GM19035 (cell line): ENCODE results near the gene COPA.
"Not testable (repeated sequence)": the region's sequence is repeated elsewhere in the genome, so short reads cannot be mapped to it uniquely, and the experiment has no call there.

Experiments
- ATAC-seq: cut with Tn5 transposase; IDR thresholded peaks from one replicate; pipeline ENCODE4 v1.9.1; 2021; ENCODE audit not compliant: unreplicated experiment

COPA gene

DNA sequence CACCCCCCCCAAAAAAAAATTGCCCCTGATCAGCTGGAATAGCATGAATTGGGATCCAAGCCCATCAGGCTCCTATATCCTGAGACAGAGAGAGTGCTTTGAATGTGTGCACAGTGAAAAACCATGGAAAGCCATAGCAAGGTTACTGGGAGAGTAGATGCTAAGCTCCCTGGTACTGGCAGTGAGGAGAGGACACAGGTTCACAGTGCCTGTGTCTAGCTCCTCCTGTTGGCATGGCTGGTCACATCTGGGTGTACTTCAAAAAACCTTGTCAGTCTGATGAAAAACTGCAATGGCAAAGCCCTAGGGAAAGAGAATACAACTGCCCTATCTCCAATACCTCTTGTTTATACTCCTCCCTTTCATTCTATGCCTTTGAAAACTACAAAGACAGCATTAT, 12.9 kb downstream of the COPA start:
- ATAC-seq = no peak

DNA sequence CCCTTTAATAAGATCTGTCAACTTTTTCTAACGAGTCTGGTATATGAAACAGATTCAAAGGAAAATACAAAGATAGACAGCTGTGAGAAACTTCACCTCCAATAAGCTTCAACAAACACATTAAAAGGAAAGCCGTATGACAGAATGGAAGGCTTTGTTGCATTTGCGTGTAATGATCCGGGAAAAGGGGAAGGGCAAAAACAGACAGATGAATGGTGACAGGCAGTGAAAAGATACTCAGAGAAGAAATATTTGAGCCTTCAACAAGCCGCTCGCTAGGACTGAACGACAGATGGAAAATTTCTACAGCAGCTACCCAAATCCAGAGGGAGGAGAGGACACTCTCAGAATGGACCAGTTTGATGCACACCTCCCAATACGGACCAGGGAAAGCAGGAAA, 14.9 kb downstream of the COPA start:
- no peak for ATAC-seq

DNA sequence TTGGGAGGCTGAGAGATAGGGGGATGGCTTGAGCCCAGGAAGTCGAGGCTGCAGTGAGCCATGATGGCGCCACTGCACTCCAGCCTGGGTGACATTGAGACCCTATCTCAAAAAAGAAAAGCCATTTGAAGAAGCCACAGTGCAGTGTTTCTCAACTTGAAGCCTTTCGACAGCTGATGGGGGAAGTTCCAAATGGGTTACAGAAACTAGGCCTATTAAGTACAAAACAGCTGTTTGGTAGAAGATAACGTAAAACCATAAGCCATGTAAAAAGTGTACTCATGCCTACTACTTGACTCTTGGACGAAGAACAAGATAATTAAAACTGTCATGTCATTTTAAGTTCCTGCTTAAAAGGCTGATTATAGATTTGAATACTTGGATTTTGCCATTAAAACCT, 16.6 kb downstream of the COPA start:
- no peak for ATAC-seq

DNA sequence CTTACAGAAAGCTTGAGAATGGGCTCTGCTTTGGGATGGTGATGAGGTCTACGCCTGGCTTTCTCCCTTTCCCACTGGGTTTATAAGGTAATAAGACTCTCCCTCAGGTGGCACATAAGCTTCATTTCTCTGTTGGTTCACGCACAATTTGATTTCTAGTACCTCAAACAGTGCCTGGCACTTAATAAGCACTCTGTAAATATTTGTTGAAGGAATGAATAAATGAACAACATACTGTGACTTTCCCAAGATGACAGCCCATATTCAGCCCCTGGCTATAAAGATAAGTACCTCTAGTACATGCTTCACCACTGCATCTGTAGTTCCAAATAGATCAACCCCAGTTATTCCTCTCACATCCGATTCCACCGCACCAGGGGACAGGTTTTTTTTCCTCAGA, 17.8 kb downstream of the COPA start:
- ATAC-seq = no peak

DNA sequence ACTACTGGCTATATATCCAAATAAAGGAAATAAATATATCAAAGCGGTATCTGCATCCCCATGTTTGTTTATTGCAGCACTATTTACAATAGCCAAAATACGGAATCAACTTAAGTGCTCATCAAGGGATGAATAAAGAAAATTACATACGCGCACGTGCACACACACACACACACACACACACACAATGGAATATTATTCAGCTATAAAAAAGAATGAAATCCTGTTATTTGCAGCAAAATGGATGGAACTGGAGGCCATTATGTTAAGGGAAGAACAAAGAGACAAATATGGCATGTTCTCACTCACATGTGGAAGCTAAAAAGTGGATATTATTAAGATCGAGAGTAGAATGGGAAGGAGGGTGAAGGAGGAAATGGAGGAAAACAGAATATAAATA, 20.2 kb downstream of the COPA start:
- ATAC-seq = no peak

DNA sequence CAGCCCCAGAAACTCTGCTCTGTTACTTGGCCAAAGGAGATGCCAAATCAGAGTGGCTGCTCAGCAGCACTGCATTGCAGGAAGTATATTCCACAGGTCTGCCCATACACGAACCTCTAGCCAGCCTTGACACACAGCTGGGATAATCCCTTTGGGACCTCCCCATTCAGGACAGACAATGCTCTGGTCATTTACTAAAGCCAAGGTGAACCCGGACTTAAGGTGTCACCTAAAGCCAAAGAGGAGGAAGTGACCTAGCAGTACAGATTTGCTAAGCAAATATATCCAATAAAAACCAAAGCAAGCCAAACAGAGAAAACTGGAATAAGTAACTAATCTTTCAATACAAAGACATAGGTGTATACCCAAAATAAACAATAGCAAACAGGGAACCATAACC, 27.7 kb downstream of the COPA start:
- ATAC-seq = no peak

DNA sequence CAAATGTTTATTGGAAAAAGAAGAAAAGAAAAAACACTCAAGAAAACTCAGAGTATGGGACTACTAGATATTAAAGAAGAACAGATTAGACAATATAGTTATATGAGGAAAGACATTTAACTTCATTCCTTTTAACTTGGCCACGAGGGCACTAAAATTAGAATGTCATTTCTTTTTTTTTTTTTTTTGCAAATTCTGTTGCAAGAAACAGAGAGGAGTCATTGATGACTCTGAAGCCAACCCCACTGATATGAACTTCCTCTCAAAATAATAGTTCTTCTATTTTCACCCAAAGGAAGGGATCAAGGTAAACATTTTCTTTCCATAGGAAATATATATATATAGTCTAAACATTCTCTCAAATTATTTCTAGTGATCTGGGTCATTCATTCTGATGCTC, 33.5 kb downstream of the COPA start:
- ATAC-seq = no peak

DNA sequence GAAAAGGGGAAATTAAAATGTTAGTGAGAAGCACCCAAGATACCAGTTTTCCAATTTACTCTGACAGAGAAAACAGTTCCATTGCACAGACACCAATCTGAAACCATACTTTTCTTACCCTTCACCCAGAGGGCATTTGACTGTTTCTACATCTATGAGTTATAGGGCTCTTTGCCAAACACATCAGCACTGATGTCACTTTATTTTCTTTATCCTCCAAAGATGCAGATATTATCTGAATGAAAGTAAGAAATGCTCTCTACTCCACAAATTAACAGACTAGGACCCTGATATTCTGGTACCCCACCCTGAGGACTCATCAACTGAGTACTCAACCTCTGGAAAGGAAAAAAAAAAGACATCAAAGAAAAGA, 33.9 kb downstream of the COPA start:
- ATAC-seq = no peak

DNA sequence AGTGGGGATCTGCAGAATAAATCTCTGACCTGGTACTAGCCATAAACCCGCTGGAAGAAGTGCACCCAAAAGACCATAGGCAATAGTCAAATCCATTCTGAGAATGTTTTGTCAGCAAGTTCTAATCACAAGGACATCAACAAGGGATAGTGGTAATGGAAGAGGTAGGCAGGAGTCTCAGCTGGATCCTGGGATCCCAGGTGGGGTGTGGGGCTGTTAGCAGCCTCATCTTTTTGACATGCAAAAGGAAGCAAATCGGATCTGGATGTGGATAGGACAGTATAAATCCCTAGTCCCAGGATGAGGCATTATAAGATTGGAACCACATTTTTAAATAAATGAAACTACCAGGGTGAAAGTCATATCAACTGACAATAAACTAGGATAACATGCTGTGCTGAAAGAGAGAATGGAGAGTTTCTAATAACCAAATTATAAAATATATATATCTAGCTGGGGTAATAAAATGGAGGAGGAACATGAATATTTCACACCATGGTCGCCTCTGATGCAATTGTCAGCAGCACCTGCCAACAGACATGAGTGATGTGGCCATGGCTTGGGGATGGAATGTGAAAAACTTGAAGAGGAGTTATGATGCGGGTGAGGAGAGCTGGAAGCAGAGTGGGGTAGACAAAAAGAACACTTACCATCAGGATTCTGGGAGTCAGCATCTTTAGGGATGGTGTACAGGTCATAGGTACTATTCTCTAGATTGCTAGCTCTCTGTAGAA, 34.4 kb downstream of the COPA start:
- no peak for ATAC-seq

DNA sequence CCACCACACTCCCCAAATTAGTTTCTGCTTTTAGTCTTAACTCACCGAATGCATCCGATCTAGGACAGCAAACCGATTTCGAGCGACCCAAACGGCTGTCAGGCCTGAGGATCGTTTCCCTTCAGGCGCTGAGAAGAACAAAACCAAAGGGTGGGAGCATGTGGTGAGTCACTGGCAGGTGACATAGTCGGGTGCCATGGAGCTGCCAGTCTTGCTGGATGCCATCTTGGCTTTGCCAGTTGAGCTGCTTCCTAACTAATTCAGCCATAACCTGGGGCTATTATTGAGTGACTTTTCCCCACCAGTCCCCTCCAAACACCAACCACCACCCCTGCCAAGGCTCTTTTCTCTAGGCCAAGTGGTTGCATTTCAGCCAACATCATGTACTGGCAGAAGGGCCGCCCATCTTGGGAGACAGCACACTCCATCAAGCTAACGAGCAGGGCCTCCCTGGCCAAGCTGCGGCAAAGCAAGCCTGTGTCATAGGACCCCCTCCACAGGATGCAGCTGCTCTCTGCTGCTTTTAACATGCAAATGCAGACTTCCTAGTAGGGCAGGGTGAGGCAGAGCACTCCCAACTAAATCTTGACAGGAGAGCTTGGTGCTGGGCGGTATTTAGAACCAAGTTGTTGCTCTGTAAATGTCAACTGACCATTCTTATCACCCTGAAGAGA, 35.8 kb downstream of the COPA start:
- no peak for ATAC-seq

DNA sequence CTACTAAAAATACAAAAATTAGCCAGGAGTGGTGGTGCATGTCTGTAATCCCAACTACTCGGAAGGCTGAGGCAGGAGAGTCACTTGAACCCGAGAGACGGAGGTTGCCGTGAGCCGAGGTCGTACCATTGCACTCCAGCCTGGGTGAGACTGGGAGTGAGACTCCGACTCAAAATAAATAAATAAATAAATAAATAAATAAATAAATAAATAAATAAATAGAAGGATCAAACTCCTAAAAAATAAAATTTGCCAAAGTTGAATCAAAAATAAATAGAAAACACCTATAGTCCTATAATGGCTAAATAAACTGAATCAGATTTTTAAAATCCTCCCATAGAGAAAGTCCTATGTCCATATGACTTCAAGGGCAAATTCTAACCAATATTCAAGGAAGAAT, 42.9 kb downstream of the COPA start:
- ATAC-seq = no peak

DNA sequence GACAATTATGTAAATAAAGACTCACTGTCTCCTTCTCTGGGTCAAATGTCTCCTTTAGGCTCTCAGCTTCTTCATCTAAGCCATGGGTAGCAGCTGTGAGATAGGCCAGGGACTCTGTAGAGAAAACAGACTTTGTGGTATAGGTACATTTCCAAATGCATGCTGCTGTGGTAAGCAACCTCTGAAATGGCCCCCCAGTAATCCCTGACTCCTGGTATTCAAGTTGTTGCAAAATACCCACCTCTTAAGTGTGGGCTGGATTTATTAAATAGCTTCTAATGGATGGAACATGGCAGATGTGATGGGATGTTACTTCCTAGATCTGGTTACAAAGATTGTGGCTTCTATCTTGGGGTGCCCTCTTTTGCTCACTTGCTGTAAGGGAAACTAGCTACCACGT, 47.0 kb downstream of the COPA start:
- ATAC-seq = no peak

DNA sequence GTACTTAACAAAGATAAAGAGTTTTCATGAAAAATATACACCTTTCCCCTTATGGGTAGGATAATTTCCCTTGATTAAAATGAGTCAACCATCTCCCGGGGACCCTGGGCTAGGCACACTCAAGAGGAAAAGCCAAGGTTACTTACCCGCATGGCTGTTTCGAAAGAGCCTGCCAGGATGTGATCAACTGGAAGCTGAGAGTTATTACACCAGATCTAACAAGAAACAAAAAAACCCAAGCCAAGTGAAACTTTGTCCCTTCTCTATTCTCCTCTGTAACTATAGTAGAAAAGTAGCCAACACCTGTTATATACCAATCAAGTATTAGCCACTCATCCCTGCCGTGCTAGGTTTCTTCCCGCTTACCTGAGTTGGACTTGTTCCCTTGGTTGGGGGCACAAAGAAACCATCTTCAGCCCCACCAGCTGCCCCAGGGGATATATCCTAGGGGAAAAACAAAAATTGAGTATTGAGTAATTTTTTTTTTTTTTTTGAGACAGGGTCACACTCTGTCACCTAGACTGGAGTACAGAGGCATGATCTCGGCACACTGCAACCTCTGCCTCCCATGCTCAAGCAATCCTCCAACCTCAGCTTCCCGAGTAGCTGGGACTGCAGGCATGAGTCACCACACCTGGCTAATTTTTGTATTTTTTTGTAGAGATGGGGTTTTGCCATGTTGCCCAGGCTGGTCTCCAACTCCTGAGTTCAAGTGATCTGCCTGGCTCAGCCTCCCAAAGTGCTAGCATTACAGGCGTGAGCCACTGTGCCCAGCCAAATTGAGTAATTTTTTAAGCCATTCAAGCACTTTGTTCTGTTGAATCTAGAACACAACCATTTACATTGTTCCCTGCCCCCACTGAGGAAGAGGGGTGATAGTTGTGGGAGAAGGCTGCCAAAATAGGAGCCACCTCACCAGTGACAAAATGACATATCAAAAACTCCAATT, 49.8 kb downstream of the COPA start:
- no peak for ATAC-seq

DNA sequence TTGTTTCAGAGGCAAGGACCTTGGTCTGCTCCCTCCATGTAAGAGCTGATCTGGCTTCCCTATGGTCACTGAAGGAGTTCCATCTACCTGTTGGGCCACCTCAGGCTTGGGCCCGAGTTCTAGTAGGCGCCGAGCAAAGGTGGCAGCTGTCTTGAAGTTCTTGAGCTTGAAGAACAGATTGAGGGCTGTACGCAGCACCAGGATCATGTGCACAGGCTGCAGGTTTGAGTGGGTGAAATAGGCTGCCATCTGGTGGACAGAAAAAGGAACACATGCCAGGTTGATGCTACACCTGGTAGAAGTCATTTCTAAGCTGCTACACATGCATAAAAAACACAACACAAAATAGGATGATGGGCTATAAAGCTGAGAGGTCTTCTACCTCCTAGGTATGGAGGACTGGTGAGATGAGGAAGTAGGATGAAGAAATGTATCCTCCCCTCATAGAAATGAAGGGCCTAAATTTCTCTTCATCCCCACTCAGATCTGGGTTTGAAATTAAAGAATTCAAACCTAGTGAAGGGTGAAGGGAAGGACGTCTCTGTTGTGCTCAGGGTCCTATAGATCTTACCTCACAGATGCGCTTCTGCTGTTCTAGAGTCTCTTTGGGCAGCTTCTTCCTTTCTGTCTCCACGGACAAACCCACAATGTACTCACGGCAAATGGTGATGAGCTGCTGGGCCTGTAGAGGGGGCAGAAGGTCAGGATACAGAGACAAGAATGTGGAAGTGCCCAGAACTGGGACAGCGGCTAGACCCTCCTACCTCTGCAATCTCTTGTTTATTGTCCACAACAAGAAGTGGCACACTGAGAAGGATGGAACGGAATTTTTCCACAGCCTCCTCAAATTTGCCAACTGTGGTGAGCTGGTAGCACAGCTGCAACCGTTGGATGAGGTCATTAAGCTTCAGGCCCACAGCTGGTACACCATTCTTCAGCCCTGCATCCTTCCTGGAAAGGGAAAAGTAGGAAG, 51.5 kb downstream of the COPA start:
- ATAC-seq = peak; percentile 78

DNA sequence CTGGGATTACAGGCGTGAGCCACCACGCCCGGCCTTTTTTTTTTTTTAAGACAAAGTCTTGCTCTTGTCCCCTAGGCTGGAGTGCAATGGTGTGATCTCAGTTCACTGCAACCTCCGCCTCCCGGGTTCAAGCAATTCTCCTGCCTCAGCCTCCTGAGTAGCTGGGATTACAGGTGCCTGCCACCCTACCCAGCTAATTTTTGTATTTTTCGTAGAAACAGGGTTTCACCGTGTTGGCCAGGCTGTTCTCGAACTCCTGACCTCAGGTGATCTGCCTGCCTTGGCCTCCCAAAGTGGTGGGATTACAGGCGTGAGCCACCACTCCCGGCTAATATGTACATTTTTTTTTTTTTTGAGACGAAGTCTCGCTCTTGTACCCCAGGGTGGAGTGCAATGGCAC, 55.3 kb downstream of the COPA start:
- ATAC-seq = not testable (repeated sequence)

DNA sequence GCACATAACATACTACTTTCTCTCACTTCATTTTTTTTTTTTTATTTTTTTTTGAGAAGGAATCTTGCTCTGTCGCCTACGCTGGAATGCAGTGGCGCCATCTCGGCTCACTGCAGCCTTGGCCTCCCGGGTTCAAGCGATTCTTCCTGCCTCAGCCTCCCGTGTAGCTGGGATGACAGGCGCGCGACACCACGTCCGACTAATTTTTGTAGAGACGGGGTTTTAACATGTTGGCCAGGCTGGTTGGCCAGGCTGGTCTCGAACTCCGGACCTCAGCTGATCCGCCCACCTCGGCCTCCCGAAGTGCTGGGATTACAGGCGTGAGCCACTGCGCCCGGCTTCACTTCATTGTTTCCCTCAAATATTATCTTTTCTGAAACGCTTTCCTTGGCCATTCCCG, 57.5 kb downstream of the COPA start:
- no peak for ATAC-seq

DNA sequence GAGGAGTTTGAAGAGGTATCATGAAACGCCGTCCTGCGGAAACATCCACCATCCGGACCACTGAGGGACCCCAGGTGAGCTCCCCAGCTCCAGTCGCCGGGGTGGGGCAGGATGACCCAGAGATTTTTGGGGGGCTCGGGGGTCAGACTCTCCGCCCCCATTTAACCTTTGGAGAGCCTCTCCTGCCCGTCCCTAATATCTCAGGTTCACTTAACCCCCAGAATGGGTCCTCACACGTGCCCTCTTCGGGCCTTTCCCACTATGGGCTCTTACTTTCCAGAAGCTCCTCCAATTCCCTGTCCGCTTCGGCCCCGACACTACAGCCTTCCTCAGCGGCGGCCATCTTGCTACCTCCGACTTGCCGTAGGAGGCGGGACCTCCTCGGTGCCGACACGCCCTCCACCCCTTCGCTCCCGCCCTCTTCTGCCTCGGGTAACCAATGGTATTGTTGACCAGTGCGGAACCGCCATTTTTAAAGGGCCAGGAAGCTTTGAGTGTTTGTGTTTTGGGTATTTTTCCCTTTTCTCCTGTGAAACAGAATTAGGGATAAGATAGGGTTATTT, 58.2 kb downstream of the COPA start, which contains the start of gene PEX19:
Gene PEX19, minus strand, starts transcription at position 352 of the 563 bp plus-strand sequence. Its CDS starts 9 bp downstream, at position 343.
- peak; percentile 98 for ATAC-seq

DNA sequence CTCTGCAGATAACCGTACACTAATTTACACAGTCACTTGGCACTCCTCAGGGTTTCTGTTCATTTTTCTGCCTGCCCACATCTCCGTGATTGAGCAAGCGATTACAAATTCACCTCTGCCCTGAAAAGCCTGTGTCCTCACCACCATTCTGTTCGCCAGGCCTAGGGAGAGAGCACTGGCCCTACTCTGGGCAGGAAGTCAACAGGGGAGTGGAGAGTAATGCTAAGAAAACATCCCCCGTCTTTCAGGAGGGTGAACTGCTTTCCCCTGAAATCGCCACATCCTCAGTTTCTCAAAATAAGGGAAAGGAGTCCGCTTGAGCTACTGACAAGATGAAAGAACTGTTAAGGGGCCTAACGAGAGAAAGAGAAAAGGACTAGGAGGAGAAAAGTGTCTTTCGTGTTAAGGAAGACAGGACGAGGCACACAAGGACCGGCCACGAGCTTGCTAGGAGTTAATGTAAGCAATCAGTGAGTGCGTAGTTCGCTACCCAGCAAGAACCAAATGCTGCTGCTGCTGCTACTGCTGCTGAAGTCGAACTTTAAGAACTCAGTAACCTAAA, 58.7 kb downstream of the COPA start:
- peak; percentile 29 for ATAC-seq

DNA sequence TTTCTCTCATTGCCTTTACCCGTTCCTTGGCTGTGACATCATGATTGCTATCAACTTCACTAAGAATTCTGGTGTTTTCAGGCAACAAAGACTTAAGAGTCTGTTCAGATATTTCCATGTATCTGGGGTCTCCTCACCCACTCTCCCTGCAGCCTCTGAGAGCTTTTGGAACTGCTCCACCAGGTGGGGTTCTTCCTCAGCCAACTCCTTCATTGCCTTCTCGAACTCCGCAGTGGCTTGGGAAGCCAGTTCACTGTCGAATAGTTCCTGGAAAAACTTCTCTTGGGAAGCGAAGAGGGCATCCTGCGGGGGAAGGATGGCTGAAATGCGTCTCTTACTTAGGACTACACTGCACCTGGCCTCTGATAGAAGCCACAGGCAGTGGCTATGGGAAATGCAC, 60.2 kb downstream of the COPA start:
- no peak for ATAC-seq

DNA sequence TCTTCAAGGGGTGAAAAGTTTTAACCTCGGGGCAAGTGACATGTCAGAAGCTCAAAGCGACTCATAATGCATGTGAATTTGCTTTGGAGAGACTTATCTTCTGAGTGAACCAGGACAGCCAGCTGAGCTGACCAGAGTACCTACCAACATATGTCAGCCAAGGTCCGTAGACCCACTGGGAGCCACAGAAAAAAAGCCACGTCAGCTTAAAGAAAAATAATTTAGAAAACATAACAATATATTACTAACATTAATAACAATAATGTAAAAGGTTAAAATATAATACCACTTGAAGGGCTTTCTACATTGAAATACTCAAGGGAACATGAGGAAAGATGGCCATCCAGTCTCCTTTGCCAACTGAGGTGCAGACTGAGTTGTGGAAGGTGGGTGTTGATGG, 65.1 kb downstream of the COPA start:
- no peak for ATAC-seq
